AG04450 (cell line): ENCODE data around the gene PRAME. TPM values are rescaled to one million over a fixed set of nuclear protein-coding genes. Genes with fewer than 3 reads are reported as not detected.

ENCODE experiments used
- CTCF ChIA-PET: fragments of 300-600, 350-600 bp; formaldehyde crosslinking; extraction: SDS; loops from one replicate; lab custom pipeline; 2022; ENCODE audit warnings: antibody characterized with exemption, inconsistent platforms; lab: Charles Lee
- POLR2A ChIA-PET: fragments of 350-600 bp; formaldehyde crosslinking; extraction: SDS; loops from one replicate; lab custom pipeline; 2021; ENCODE audit warnings: antibody characterized with exemption, inconsistent platforms; lab: Yijun Ruan, JAX
- DNase-seq: peaks from one replicate; pipeline ENCODE4 v3.0.0-alpha.2; 2011; ENCODE audit warnings: low read depth, low spot score
- H3K27ac ChIP-seq: one replicate; pipeline ENCODE4 v1.5.1; 2012; ENCODE audit warnings: low read depth, low read length, control low read depth
- H3K27me3 ChIP-seq: one replicate; pipeline ENCODE4 v1.6.0; 2012; ENCODE audit warnings: low read length; ENCODE audit not compliant: control insufficient read depth, insufficient read depth
- H3K4me3 ChIP-seq: 2 replicates; pipeline ENCODE4 v1.5.1; 2011; ENCODE audit warnings: mild to moderate bottlenecking, low read depth, low read length, control low read depth
- H3K9me3 ChIP-seq: 2 replicates; pipeline ENCODE4 v1.5.1; 2012; ENCODE audit warnings: low read length; ENCODE audit not compliant: control insufficient read depth, insufficient read depth
- polyA plus RNA-seq: library from polyadenylated mRNA; depleted of rRNA; stranded (reverse); fragments of >200 nt; gene quantifications from 2 replicates; pipeline ENCODE4 v1.2.3, GENCODE V29; 2011
- TF ChIP-seq, protein P1 (sequence below): IDR thresholded peaks from 2 replicates; pipeline ENCODE4 v1.5.1; 2011; ENCODE audit warnings: low read depth, low read length, control low read depth, inconsistent platforms

The PRAME gene
- polyA plus RNA-seq, 1 experiment: 0.24 TPM

DNA sequence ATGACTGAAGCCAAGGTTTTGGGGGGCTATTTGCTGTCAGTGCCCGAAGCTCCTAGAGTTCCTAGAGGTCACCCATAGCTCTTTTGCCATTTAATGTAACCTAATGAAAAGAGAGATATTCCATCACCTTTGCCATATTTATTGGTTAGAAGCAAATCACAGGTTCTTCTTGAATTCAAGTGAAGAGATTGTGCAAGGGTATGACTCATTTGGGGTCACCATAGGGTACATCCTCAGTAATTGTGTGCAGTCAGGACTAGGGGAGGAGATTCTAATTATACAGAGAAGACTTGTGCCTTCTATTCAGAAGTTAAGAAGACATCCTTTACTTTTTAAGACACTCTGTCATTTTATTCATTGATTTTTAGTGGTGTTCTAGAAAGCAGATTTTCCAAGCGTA, 6.9 kb upstream of the PRAME start:
- Histone ChIP-seq H3K27me3 (peaks cover 2% of the 10 kb centered on the region), H3K27ac (no peak overlapping the region), H3K4me3 (no peak overlapping the region), H3K9me3 (no peaks in the 10 kb centered on the region)
- TF ChIP-seq, protein P1, sequence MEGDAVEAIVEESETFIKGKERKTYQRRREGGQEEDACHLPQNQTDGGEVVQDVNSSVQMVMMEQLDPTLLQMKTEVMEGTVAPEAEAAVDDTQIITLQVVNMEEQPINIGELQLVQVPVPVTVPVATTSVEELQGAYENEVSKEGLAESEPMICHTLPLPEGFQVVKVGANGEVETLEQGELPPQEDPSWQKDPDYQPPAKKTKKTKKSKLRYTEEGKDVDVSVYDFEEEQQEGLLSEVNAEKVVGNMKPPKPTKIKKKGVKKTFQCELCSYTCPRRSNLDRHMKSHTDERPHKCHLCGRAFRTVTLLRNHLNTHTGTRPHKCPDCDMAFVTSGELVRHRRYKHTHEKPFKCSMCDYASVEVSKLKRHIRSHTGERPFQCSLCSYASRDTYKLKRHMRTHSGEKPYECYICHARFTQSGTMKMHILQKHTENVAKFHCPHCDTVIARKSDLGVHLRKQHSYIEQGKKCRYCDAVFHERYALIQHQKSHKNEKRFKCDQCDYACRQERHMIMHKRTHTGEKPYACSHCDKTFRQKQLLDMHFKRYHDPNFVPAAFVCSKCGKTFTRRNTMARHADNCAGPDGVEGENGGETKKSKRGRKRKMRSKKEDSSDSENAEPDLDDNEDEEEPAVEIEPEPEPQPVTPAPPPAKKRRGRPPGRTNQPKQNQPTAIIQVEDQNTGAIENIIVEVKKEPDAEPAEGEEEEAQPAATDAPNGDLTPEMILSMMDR: no peak
- DNase-seq: no peak
- ChIA-PET CTCF (interaction anchor here (3.0 kb wide), 1 partner anchor 11 kb away, joined by 11 read pairs; no protein-coding TSS in a partner anchor), POLR2A (no interaction called here)

DNA sequence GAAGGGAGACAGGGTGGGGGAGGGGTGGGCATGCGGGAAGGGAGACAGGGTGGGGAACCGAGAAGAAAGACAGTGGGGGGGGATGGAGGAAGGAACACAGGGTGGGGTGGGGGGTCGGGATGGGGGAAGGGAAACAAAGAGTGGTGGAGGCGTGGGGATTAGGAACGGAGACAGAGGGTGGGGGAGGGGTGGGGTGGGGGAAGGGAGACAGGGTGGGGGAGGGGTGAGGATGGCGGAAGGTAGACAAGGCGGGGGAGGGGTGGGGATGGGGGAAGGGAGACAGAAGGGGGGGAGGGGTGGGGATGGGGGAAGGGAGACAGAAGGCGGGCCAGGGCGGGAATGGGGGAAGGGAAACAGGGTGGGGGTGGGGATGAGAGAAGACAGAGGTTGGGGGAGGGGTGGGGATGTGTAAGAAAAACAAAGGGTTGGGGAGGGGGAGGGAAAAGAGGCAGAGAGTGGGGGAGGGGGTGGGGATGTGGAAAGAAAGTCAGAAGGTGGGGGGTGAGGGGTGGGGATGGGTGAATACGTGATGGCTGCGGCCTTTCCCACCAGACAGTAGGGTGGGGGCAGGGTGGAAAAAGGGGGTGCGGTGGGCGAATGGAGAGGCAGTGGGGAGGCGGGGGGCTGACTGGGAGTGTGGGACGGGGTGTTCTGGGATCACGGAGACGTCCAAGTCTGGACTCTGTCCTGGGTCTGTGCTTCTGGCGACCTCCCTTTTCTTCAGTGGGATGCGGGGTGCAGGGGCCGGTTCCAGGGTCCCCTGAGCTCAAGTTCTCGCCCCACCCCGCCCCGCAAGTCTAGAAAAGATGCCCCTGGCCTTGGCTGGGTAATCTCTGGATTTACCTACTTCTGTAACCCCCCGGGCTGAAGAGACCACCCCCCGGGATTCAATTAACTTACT, 744 bp downstream of the PRAME start:
- no peak for DNase-seq
- no peak overlapping the region for H3K27ac ChIP-seq
- ChIA-PET CTCF (interaction anchor here (1.9 kb wide), 1 partner anchor 18 kb away, joined by 8 read pairs; no protein-coding TSS in a partner anchor), POLR2A (no interaction called here)
- H3K9me3 ChIP-seq: peaks cover 13% of the 10 kb centered on the region; the same call in 1 of the 2 replicates
- H3K4me3 ChIP-seq: no peak overlapping the region
- H3K27me3 ChIP-seq: no peaks in the 10 kb centered on the region
- TF ChIP-seq, protein P1: no peak

DNA sequence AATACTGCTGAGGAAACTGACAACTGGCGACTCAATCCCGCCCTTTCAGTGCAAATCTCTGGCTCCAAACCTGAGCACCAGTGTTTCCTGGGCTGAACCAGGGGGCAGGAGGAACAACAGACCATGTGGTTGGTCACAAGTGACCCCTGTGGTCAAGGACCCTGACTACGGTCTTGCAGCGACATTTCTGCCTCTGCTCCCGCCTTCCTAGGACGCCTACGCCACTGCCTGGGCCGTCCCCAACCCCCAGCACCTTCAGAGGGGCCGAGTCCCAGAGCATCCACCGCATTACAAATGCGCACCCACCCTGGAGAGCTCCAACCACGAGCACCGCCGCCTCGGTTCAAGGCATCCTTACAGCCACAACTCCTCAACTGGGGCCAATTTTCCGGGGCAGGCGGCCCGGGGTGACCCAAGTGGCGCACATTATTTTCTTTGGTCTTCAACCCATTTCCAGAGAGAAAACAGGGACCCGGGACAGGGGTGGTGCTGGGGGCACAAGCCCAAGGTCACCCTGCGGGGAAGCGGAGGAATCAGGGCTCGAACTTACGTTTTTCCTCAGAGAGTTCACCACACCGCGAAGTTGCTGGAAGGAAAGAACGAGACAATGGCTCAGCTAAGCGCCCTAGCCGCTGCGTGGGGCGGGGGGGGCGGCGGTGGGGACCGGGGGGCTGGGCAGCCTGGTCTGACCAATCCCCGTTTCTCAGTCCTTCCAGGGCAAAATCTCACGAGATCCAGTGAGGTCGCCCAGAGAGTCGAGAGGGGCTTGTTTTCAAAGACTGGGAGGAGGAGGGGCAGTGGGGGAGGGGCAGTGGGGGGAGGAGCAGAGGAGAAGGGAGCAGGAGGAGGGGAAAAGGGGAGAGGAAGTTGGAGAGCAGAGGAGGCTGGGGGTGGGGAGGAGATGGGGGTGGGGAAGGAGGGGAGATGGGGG, 1.8 kb downstream of the PRAME start:
- Histone ChIP-seq H3K27ac (no peak overlapping the region), H3K9me3 (peaks cover 13% of the 10 kb centered on the region; the same call in 1 of the 2 replicates), H3K4me3 (no peak overlapping the region), H3K27me3 (peaks cover 2% of the 10 kb centered on the region)
- TF ChIP-seq, protein P1: no peak
- POLR2A ChIA-PET: no interaction called here
- CTCF ChIA-PET: no interaction called here
- no peak for DNase-seq

DNA sequence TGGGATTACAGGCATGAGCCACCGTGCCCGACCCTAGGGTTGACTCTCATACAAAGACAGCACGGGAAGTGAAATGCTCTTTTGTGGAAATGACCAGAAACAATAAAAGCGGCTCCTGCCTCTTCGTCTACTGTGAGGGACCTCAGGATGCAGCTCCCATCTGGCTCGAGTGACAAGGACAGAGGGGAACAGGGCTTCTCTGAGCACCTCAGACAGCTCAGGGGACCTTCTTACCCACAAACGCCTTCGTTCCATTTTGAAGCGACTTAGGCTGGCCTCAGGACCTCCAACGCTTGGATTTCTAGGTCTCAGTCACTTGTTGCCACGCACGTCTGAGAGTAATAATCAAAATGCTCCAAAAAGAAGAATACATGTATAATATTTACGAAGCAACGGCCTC, 2.5 kb downstream of the PRAME start:
- TF ChIP-seq, protein P1: no peak
- Histone ChIP-seq H3K9me3 (peaks cover 13% of the 10 kb centered on the region; the same call in 1 of the 2 replicates), H3K27me3 (peaks cover 2% of the 10 kb centered on the region), H3K4me3 (no peak overlapping the region), H3K27ac (no peak overlapping the region)
- CTCF ChIA-PET: no interaction called here
- no peak for DNase-seq
- POLR2A ChIA-PET: no interaction called here
